ENCODE measurements around the gene GUCA2B.

The GUCA2B gene

GRCh38 chr1:42192106-42192505, 38.9 kb downstream of the GUCA2B start:
- no peak for DNase-seq

- DNase-seq: no peak
Measured at GRCh38 chr1:42195841-42196240, 42.6 kb downstream of the GUCA2B start.

- no peak for DNase-seq
Measured at GRCh38 chr1:42198251-42198650, 45.0 kb downstream of the GUCA2B start.

GRCh38 chr1:42201986-42202385, 48.8 kb downstream of the GUCA2B start:
- DNase-seq: no peak
